IPS DF 6.9 (cell line): ENCODE results near the gene TMEM44.

Source experiments
- DNase-seq: peaks from one replicate; pipeline ENCODE4 v3.0.0-alpha.2; 2013; ENCODE audit warnings: low read depth, low spot score
- H3K27ac ChIP-seq: one replicate; pipeline ENCODE4 v1.5.1; 2013; ENCODE audit warnings: low read length, control low read depth
- H3K27me3 ChIP-seq: 2 replicates; pipeline ENCODE4 v1.6.1; 2013; ENCODE audit warnings: mild to moderate bottlenecking, low read length; ENCODE audit not compliant: control insufficient read depth, insufficient read depth
- H3K36me3 ChIP-seq: 2 replicates; pipeline ENCODE4 v1.6.1; 2013; ENCODE audit warnings: low read length; ENCODE audit not compliant: control insufficient read depth, insufficient read depth
- H3K4me1 ChIP-seq: 2 replicates; pipeline ENCODE4 v1.6.1; 2013; ENCODE audit warnings: low read length; ENCODE audit not compliant: control insufficient read depth, insufficient read depth
- H3K4me3 ChIP-seq: 2 replicates; pipeline ENCODE4 v1.5.1; 2013; ENCODE audit warnings: mild to moderate bottlenecking, low read length
- H3K9me3 ChIP-seq: 2 replicates; pipeline ENCODE4 v1.6.1; 2013; ENCODE audit warnings: low read length, inconsistent platforms; ENCODE audit not compliant: control insufficient read depth, insufficient read depth
- WGBS: extraction: QIAGEN DNeasy Blood & Tissue Kit; methylation state at CpG from one replicate; pipeline ENCODE4 v1.1.7; 2013; ENCODE audit warnings: mixed read lengths, missing lambda C conversion rate; ENCODE audit not compliant: insufficient read length, insufficient coverage; 5-methylcytosine and 5-hydroxymethylcytosine counted together

Gene TMEM44

GRCh38 chr3:194671900-194672808 is 38.9 kb upstream of the TMEM44 start, which contains the start of gene LSG1:
Gene LSG1, minus strand, starts transcription at chr3:194672191. Its CDS starts 29 bp downstream, at chr3:194672162.
- Histone ChIP-seq H3K4me1 (0 out of 2 replicates have a peak, but pooled peaks cover 1% of the 10 kb centered on the region), H3K27me3 (no peaks in the 10 kb centered on the region), H3K27ac (no peak within 1 kb of the TSS), H3K4me3 (peak within 1 kb of the TSS; percentile 87), H3K9me3 (no peaks in the 10 kb centered on the region), H3K36me3 (no peaks in the 10 kb centered on the region; the same call in 1 of the 2 replicates)
- DNase-seq = peak; percentile 87
- WGBS = no CpG with 5 or more reads among the region's 57 CpGs

GRCh38 chr3:194671511-194671899 is 38.3 kb upstream of the TMEM44 start:
- no peaks in the 10 kb centered on the region for H3K27me3 ChIP-seq
- WGBS = no CpG with 5 or more reads among the region's 5 CpGs
- no peak overlapping the region for H3K27ac ChIP-seq
- H3K9me3 ChIP-seq = no peaks in the 10 kb centered on the region
- H3K4me1 ChIP-seq = 0 out of 2 replicates have a peak, but pooled peaks cover 1% of the 10 kb centered on the region
- no peak for DNase-seq
- H3K4me3 ChIP-seq = peak overlapping the region; percentile 87
- no peaks in the 10 kb centered on the region; the same call in 1 of the 2 replicates for H3K36me3 ChIP-seq

GRCh38 chr3:194667363-194667762 is 34.1 kb upstream of the TMEM44 start:
- H3K27ac ChIP-seq = no peak overlapping the region
- H3K36me3 ChIP-seq = peaks cover 7% of the 10 kb centered on the region; the same call in 1 of the 2 replicates
- no peak for DNase-seq

GRCh38 chr3:194664857-194665256 is 31.6 kb upstream of the TMEM44 start:
- WGBS = 100% methylated on average over 1 of the region's 7 CpGs
- no peaks in the 10 kb centered on the region for H3K9me3 ChIP-seq
- no peak overlapping the region for H3K27ac ChIP-seq
- H3K27me3 ChIP-seq = no peaks in the 10 kb centered on the region
- no peaks in the 10 kb centered on the region for H3K4me1 ChIP-seq
- DNase-seq = no peak
- peaks cover 7% of the 10 kb centered on the region; the same call in 1 of the 2 replicates for H3K36me3 ChIP-seq
- H3K4me3 ChIP-seq = no peak overlapping the region

More at GRCh38 chr3:194667363-194667762, 34.1 kb upstream of the TMEM44 start:
- 0 out of 2 replicates have a peak, but pooled peaks cover 1% of the 10 kb centered on the region for H3K4me1 ChIP-seq
- H3K4me3 ChIP-seq = no peak overlapping the region
- no peaks in the 10 kb centered on the region for H3K27me3 ChIP-seq
- H3K9me3 ChIP-seq = no peaks in the 10 kb centered on the region
- WGBS = 100% methylated on average over 1 of the region's 7 CpGs

GRCh38 chr3:194661946-194662345 is 28.7 kb upstream of the TMEM44 start:
- no peaks in the 10 kb centered on the region for H3K27me3 ChIP-seq
- peaks cover 7% of the 10 kb centered on the region; the same call in 1 of the 2 replicates for H3K36me3 ChIP-seq
- DNase-seq = no peak
- H3K9me3 ChIP-seq = no peaks in the 10 kb centered on the region
- H3K27ac ChIP-seq = no peak overlapping the region
- H3K4me1 ChIP-seq = no peaks in the 10 kb centered on the region
- no CpG with 5 or more reads among the region's 6 CpGs for WGBS
- no peak overlapping the region for H3K4me3 ChIP-seq

- WGBS = no CpG with 5 or more reads among the region's 3 CpGs
These were observed 28.2 kb upstream of the TMEM44 start for GRCh38 chr3:194661374-194661773.

GRCh38 chr3:194659778-194660177 is 26.6 kb upstream of the TMEM44 start:
- H3K4me3 ChIP-seq = no peak overlapping the region
- WGBS = no CpG with 5 or more reads among the region's 7 CpGs
- H3K27me3 ChIP-seq = no peaks in the 10 kb centered on the region
- H3K4me1 ChIP-seq = no peaks in the 10 kb centered on the region
- DNase-seq = no peak
- H3K9me3 ChIP-seq = no peaks in the 10 kb centered on the region
- H3K36me3 ChIP-seq = peaks cover 4% of the 10 kb centered on the region; the same call in 1 of the 2 replicates
- no peak overlapping the region for H3K27ac ChIP-seq

More at GRCh38 chr3:194661374-194661773, 28.2 kb upstream of the TMEM44 start:
- H3K27me3 ChIP-seq = no peaks in the 10 kb centered on the region
- no peaks in the 10 kb centered on the region for H3K4me1 ChIP-seq
- no peak overlapping the region for H3K4me3 ChIP-seq
- no peak for DNase-seq
- H3K36me3 ChIP-seq = peaks cover 7% of the 10 kb centered on the region; the same call in 1 of the 2 replicates
- no peak overlapping the region for H3K27ac ChIP-seq
- no peaks in the 10 kb centered on the region for H3K9me3 ChIP-seq

- no peak for DNase-seq
- Histone ChIP-seq H3K27ac (no peak overlapping the region), H3K36me3 (peaks cover 1% of the 10 kb centered on the region; the same call in 1 of the 2 replicates), H3K27me3 (no peaks in the 10 kb centered on the region), H3K4me3 (no peak overlapping the region), H3K9me3 (no peaks in the 10 kb centered on the region), H3K4me1 (no peaks in the 10 kb centered on the region; the same call in 1 of the 2 replicates)
- WGBS = no CpG with 5 or more reads among the region's 5 CpGs
These were observed 25.4 kb upstream of the TMEM44 start for GRCh38 chr3:194658477-194659242.

GRCh38 chr3:194657439-194657838 is 24.2 kb upstream of the TMEM44 start:
- peaks cover 1% of the 10 kb centered on the region; the same call in 1 of the 2 replicates for H3K36me3 ChIP-seq
- no peaks in the 10 kb centered on the region; the same call in 1 of the 2 replicates for H3K4me1 ChIP-seq
- H3K4me3 ChIP-seq = no peak overlapping the region
- DNase-seq = no peak
- no peaks in the 10 kb centered on the region for H3K9me3 ChIP-seq
- no CpG with 5 or more reads among the region's 7 CpGs for WGBS
- no peaks in the 10 kb centered on the region for H3K27me3 ChIP-seq
- no peak overlapping the region for H3K27ac ChIP-seq

GRCh38 chr3:194654443-194654842 is 21.2 kb upstream of the TMEM44 start:
- no peak overlapping the region for H3K4me3 ChIP-seq
- no peak for DNase-seq
- no peaks in the 10 kb centered on the region for H3K9me3 ChIP-seq
- H3K27ac ChIP-seq = no peak overlapping the region
- no peaks in the 10 kb centered on the region; the same call in 1 of the 2 replicates for H3K4me1 ChIP-seq
- H3K36me3 ChIP-seq = peaks cover 4% of the 10 kb centered on the region; the same call in 1 of the 2 replicates
- no CpG with 5 or more reads among the region's 5 CpGs for WGBS
- no peaks in the 10 kb centered on the region for H3K27me3 ChIP-seq
